ENCODE results near the gene NLRP5. TPM values are rescaled to one million over a fixed set of nuclear protein-coding genes. Genes with fewer than 3 reads are reported as not detected.
"Not testable (repeated sequence)": the region's sequence is repeated elsewhere in the genome, so short reads cannot be mapped to it uniquely, and the experiment has no call there.

NLRP5 gene
- total RNA-seq, result not detected in 2 replicates

GRCh38 chr19:55986487-55986886 lies at the start of gene NLRP5:
NLRP5 (plus strand) TSS chr19:55986775.
- Histone ChIP-seq H3K27me3 (ENCODE audit: control insufficient read depth, insufficient read depth, low read length) (no peaks in the 10 kb centered on the region), H3K4me3 (ENCODE audit: low read depth, low read length) (no peak within 1 kb of the TSS), H3K36me3 (ENCODE audit: control insufficient read depth, insufficient read depth, low read length) (no peaks in the 10 kb centered on the region)
- no peak for DNase-seq (ENCODE audit: low read depth)
- TF ChIP-seq CTCF (IDR thresholded peaks at IDR 0.05; ENCODE audit: insufficient read depth, low read length, poor library complexity, severe bottlenecking), result no peak

- no peak for DNase-seq (ENCODE audit: low read depth)
- no peak for TF ChIP-seq CTCF (IDR thresholded peaks at IDR 0.05; ENCODE audit: insufficient read depth, low read length, poor library complexity, severe bottlenecking)
- no peaks in the 10 kb centered on the region for H3K27me3 ChIP-seq (ENCODE audit: control insufficient read depth, insufficient read depth, low read length)
Measured at GRCh38 chr19:55939206-55939605, 47.4 kb upstream of the NLRP5 start.

GRCh38 chr19:55940306-55940705 lies 46.3 kb upstream of the NLRP5 start:
- Histone ChIP-seq H3K27me3 (ENCODE audit: control insufficient read depth, insufficient read depth, low read length) (no peaks in the 10 kb centered on the region), H3K4me3 (ENCODE audit: low read depth, low read length) (no peak overlapping the region), H3K36me3 (ENCODE audit: control insufficient read depth, insufficient read depth, low read length) (no peaks in the 10 kb centered on the region)
- DNase-seq (ENCODE audit: low read depth), result no peak
- TF ChIP-seq CTCF (IDR thresholded peaks at IDR 0.05; ENCODE audit: insufficient read depth, low read length, poor library complexity, severe bottlenecking), result no peak

More at GRCh38 chr19:55939206-55939605, 47.4 kb upstream of the NLRP5 start:
- Histone ChIP-seq H3K4me3 (ENCODE audit: low read depth, low read length) (no peak overlapping the region), H3K36me3 (ENCODE audit: control insufficient read depth, insufficient read depth, low read length) (no peaks in the 10 kb centered on the region)

GRCh38 chr19:55947532-55947931 lies 39.0 kb upstream of the NLRP5 start, which contains the start of gene NLRP8:
NLRP8 (plus strand) TSS chr19:55947832.
- Histone ChIP-seq H3K27me3 (ENCODE audit: control insufficient read depth, insufficient read depth, low read length) (no peaks in the 10 kb centered on the region), H3K36me3 (ENCODE audit: control insufficient read depth, insufficient read depth, low read length) (no peaks in the 10 kb centered on the region), H3K4me3 (ENCODE audit: low read depth, low read length) (no peak within 1 kb of the TSS)
- no peak for TF ChIP-seq CTCF (IDR thresholded peaks at IDR 0.05; ENCODE audit: insufficient read depth, low read length, poor library complexity, severe bottlenecking)
- DNase-seq (ENCODE audit: low read depth), result no peak

GRCh38 chr19:55950566-55950965 lies 36.0 kb upstream of the NLRP5 start:
- DNase-seq (ENCODE audit: low read depth); H3K27me3 ChIP-seq (ENCODE audit: control insufficient read depth, insufficient read depth, low read length); H3K36me3 ChIP-seq (ENCODE audit: control insufficient read depth, insufficient read depth, low read length); H3K4me3 ChIP-seq (ENCODE audit: low read depth, low read length): not testable (repeated sequence)

- TF ChIP-seq CTCF (IDR thresholded peaks at IDR 0.05; ENCODE audit: insufficient read depth, low read length, poor library complexity, severe bottlenecking), result no peak
- no peak overlapping the region for H3K4me3 ChIP-seq (ENCODE audit: low read depth, low read length)
- DNase-seq (ENCODE audit: low read depth), result no peak
Measured at GRCh38 chr19:55956431-55956830, 30.1 kb upstream of the NLRP5 start.

More at GRCh38 chr19:55956431-55956830, 30.1 kb upstream of the NLRP5 start:
- H3K27me3 ChIP-seq (ENCODE audit: control insufficient read depth, insufficient read depth, low read length), result no peaks in the 10 kb centered on the region
- H3K36me3 ChIP-seq (ENCODE audit: control insufficient read depth, insufficient read depth, low read length), result no peaks in the 10 kb centered on the region
